NOMO-1 treated with dmso at 0.1 percent for 144 hours (cell line): ENCODE data around the gene PDS5B.
"Not testable (repeated sequence)": the region's sequence is repeated elsewhere in the genome, so short reads cannot be mapped to it uniquely, and the experiment has no call there.

Experiments
- DNase-seq: peaks from one replicate; lab custom pipeline; 2025; ENCODE audit not compliant: unreplicated experiment; lab: John Stamatoyannopoulos, UW

Gene PDS5B

DNA sequence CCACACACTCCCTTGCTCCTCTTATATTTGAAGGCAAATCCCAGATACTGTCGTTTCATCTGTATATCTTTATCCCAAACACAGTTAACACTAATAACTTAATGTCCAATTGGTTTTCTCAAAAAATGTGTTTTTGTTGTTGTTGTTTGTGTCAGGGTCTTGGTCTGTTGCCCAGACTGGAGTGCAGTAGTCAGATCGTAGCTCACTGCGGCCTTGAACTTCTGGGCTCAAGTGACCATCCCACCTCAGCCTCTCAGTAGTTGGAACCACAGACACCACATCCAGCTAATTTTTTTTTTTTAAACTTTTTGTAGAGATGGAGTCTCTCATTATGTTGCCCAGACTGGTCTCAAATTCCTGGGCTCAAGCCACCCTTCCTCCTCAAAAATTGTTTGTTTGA is 137.7 kb downstream of the PDS5B start:
- no peak for DNase-seq

DNA sequence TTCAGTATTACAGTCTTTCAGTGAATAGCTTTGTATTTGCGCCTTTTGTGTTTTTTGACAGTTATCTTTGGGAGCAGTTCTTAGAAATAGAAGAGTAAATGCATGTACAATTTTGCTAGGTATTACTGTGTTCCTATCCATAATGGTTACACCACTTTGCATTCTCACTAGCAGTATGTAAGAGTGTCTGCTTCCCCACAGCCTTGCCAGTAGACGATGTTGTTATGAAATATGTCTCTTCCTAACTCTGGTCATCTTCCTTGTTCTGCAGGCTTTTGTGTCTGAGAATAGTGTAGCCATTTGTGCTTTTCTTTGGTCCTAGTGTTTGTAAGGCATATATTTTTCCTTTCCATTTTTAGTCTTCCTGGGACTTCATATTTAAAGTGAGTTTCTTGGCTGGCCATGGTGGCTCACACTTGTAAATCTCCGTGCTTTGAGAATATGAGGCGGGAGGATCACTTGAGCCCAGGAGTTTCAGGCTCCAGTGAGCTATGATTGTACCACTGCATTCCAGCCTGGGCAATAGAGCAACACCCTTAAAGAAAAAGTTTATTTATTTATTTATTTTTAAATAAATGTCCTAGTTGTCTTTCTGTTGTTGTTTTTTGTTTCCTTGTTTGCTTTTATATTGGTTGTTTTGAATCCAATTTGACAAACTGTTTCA is 140.3 kb downstream of the PDS5B start:
- DNase-seq, result peak; percentile 18

DNA sequence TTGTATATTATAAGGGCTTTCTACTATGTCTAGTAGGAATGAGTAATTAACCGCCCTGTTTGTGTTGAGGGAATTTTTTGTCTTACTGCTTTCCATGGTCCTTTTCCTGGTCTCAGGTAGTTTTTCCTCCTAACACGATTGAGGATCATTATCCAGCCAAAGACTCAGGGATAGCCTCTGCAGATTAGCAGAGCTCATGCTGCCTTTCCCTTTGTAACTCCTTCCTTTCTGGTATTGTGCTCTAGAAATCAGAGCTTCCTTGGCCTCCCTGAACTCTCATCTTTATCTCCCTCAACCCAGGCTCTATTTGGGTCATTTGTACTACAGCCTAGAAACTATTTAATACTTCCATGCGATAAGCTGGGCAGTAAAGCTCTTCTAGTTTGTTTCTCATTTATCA is 142.1 kb downstream of the PDS5B start:
- no peak for DNase-seq

DNA sequence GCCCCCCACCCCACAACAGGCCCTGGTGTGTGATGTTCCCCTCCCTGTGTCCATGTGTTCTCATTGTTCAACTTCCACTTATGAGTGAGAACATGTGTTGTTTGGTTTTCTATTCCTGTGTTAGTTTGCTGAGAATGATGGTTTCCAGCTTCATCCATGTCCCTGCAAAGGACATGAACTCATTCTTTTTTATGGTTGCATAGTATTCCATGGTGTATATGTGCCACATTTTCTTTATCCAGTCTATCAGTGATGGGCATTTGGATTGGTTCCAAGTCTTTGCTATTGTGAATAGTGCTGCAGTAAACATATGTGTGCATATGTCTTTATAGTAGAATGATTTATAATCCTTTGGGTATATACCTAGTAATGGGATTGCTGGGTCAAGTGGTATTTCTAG is 142.8 kb downstream of the PDS5B start:
- not testable (repeated sequence) for DNase-seq

DNA sequence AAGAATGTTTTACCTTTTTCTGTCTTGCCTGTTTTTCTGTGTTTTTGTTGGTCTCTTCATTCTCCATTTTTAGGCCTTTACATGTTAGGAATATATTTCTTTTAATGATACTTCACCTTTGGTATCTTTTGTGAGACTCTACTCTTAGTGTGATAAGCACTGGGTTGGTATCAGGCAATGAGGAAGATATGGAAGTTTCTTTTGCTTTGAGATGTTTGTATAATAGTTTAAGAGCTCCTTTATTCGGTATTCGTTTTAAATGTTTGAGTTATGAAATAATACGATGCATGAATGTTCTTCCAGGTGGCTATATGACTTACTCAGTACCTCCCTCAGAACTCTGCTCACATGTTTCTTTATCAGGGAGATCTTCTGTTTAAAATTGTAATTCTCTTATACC is 144.8 kb downstream of the PDS5B start:
- DNase-seq, result no peak

DNA sequence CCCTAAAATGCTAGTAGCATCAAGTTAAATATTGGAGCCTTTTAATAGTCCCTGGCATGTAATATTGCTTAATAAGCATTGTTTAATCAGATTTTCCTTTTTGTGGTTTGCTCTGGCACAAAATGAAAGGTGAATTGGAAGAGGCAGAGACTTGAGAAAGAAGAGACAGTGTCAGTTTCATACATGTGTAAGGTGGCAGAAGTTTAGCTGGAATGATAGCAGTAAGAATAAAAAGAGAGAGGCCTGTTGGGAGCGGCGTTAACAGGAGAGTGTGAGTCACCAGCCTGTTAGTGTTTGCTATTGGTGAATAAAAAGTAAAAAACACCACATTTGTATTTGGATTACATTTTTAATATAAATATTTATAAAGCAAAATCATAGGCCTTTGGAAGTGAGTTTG is 145.3 kb downstream of the PDS5B start:
- DNase-seq, result no peak

DNA sequence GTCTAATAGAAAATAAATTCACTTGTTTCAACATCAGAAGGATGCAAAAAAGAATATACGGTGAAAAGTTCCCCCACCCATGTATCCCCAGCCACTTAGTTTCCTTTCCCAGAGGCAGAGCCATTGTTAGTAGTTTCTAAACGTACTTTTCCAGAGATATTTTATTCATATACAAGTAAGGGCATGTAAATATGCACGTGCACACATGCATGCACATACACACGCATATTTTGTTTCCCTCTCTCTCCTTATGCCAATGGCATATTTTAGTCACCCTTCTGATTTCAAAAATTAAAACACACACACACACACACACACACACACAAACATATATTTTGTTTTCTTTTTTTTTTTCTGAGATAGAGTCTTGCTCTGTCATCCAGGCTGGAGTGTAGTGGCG is 147.4 kb downstream of the PDS5B start:
- DNase-seq, result no peak

DNA sequence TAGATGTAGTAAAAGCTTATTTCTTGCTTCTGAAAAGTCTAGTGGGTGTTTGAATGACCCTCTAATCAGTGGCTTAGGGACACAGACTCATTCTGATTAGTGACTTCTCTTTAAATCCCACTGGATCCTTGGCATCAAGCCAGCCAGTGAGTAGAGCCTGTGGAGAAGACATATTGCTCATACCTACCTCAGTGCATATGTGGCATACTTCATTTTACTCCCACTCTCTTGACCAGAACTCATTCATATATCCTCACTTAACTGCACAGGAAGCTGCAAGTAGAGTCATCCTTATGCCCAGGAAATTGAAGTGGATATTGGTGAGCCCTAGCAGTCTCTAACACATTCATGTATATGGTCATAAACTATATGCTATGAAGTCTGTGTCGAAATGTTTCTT is 148.3 kb downstream of the PDS5B start:
- no peak for DNase-seq

DNA sequence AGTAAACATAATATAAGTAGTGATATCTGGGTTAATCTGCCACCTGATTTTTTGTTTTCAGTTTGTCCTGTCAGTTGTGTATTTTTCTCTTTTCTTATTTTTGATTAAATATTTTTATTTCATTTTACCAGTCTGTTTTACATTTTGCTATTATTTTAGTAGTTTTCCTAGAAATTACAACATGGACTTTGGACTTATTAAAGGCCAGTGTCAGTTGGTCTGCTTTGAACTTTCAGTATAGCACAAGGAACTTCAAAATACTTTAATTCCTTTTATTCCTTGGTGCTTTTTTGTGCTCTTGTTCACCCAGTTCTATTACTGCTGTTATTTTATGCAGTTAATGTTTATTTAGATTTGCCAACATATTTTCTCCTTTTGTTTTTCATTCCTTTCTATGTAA is 149.6 kb downstream of the PDS5B start:
- no peak for DNase-seq

DNA sequence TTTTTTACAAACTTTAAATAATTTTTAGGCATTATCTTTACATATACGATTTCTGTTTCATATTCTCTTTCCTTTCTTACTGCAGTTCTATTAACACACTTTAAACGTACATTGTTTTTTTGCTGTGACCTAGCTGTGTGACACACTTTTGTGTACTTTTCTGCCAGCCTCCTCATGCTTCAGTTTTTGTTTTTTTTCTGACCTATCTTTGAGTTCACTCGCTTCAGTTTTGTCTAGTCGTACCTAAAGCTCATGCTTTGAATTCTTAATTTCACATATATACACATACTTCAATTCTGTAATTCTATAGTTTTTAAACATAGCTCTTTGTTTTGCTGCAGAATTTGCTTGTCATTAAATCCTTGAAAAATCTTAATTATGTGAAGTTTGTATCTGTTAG is 150.4 kb downstream of the PDS5B start:
- no peak for DNase-seq

DNA sequence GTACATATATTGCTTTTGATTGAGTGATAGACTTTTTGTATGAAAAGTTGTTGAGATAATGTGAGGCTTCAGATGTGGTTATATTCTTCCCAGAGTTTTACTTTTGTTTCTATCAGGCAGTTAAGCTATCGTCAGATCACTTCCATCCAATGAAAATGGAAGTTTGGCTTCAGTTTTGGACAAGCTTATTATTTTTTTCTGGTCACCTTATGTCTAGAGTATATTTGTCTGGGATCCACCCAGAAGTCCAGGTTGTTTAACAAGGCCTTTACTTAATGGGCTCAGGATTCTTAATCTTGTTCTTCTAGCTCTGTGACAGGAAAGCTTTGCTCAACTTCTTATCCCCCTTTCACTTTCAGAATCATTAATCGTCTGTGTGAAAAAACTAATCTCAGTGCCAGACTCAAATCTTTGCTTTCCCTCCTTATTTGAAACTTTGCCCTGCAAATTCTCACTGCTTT is 150.9 kb downstream of the PDS5B start:
- no peak for DNase-seq

DNA sequence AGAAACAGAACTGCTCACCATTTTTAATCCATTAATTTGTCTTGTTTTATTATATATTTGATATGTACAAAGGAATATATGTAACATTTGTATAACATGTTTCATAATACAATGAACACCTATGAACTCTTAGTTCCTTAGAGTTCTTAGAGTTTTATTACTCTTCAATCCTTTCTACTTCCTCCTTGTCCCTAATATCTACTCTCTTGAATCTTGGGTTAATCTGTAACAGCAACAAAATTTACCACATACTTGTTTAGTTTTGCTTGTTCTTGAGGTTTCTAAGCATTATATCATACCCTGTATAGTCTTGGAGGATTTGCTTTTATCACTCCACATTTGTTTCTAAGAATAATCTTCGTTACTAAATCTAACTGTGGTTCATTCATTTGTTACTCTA is 151.4 kb downstream of the PDS5B start:
- DNase-seq, result no peak

DNA sequence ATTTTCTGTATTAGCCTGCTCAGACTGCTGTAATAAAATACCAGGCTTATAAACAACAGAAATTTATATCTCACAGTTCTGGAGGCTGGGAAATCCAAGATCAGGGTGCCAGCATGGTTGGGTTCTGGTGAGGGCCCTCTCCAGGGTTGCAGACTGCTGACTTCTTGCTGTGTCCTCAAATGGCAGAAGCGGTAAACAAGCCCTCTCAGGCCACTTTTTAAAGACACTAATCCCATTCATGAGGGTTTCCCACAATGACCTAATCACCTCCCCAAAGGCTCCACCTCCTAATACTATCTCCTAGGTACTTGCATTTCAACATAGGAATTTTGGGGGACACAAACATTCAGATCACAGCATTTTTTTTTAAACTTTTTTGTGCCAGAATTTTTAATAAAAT is 159.3 kb downstream of the PDS5B start:
- no peak for DNase-seq

DNA sequence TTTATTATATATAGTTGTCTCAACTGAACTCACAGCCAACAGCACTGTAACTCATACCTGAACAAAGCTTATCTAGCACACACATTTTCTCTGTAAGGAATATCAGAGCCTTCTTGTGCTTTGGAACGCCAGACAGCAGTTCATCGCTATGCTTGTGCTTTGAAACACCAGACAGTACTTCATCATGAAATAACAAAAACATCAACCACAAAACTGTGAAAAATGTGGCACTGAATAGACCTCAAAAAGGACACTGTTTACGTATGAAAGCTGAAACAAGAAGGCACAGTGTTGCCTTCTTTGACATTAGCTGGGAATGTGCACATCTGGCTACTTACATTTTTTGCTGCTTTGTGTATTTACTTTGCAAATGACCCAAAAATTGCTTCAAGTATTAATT is 160.2 kb downstream of the PDS5B start:
- DNase-seq, result no peak

DNA sequence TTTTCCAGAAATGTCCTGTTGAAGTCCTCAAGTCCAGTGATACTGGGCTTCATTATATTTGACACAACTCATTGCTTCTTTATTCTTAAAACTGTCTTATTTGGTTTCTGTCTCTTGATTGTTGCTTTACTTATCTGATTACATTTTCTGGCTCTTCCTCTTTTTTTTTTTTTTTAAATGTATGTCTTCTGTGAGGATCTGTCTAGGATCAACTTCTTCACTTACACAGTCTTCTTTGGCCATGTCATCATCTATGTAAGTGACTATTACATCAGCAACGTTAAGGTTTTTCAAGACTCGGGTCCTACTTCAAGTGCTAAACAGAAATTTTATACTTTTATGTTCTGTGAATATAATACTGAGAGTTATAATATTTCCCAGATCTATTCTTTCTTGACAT is 162.1 kb downstream of the PDS5B start:
- DNase-seq, result no peak

DNA sequence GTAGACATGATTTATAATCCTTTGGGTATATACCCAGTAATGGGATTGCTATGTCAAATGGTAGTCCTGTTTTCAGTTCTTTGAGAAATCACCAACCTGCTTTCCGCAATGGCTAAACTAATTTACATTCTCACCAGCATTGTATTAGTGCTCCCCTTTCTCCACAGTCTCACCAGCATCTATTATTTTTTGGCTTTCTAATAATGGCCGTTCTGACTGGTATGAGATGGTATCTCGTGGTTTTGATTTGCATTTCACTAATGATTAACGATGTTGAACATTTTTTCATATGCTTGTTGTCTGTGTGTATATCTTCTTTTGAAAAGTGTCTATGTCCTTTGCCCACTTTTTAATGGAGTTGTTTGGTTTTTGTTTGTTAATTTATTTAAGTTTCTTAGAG is 165.1 kb downstream of the PDS5B start:
- DNase-seq, result no peak

DNA sequence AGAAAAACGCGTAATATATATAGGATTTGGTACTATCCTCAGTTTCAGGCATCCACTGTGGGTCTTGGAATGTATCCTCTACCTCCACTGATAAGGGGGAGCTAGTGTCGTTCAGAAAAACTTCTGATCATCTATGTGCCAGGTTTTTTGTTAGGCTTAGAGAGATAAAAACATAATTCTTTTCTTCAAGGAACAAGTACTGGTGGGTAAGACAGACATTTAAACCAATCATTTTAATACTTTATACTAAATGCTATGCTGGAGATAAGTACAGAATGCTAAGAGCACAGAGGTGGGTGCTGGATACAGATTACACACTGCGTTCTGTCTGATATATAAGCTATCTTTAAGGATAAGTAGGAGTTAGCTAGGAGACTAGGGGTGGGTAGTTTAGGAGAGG is 166.1 kb downstream of the PDS5B start:
- DNase-seq, result no peak

DNA sequence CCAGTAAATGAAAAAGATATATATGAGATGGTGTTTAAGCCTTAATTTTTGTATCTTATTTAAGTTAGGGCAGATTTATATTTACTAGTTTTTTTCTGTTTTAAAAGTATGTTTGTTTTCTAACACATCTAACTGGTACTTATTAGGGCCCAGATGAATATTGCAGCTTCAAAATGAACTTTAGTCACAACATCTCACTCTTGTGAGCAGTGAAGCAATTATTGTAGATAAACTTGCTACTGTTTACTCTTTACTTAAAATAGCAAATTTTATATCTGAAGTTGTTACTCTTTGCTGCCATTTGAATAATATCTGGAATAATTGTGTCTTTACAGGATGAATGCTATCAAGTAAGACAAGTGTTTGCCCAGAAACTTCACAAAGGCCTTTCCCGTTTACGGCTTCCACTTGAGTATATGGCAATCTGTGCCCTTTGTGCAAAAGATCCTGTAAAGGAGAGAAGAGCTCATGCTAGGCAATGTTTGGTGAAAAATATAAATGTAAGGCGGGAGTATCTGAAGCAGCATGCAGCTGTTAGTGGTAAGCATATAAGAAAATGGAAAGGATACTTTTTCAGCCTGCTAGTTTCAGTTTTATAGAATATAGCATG is 166.8 kb downstream of the PDS5B start:
- DNase-seq, result no peak

DNA sequence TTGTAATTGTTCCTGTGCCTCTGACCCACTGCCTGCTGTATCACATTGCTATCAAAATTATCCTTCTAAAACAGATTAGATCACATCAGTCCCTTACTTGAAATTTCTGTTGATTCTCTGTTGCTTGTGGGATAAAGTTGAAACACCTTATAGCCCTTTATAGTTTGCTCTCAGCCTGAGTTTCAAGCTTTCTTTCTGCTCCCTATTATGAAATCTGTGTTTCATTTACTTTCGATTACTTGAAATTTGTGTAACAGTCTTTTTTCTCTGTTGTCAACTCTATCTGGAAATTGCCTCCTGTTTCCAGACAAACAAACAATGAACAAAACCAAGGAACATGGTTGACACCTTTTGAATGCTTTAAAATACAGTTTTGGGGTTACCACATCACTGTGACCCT is 167.9 kb downstream of the PDS5B start:
- DNase-seq, result no peak

DNA sequence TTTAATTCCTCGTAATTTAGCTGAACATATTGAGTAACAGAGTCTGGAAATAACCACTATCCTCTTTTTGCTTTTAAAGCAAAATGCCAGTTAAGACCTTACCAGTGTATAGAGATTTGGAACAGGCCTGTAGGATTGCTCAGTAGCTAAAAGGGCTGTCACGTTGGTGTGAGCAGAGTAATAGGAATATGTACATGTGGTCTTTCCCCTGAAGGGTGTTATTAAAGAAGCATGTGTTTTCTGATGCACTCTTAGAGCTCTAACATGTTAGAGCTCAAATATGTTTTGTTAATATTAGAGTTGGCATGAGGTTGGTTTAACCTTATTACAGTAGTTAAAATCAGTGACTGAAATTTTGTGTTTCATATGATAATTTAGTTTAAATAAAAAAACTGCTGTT is 172.9 kb downstream of the PDS5B start:
- no peak for DNase-seq

DNA sequence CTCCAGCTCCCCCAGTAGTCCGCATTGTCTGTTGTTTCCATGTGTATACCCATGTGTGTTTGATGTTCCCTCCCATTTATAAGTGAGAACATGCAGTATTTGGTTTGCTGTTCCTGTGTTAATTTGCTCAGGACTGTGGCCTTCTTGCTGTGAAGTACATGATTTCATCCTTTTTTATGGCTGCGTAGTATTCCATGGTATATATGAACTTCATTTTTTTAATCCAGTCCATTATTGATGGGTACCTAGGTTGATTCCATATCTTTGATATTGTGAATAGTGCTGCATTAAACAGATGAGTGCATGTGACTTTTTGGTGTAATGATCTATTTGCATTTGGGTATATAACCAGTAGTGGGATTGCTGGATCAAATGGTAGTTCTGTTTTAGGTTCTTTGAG is 175.2 kb downstream of the PDS5B start:
- no peak for DNase-seq

DNA sequence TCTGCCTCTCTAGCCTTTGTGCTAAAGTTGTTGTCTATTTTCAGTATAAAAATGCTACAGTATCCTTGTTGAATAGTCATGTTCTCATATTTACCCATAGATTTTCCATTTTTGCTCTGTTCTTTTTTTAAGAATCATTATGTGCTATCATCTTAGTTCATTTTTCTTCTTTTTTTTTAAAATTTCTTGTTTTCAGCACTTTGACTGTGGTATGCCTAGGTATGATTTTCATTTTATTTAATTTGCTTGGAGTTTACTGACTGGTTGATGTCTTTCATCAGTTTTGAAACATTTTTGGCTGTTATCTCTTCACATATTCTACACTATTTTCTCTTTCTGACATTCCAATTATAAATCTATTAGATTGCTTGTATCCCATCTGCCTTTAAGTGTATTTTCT is 192.9 kb downstream of the PDS5B start:
- no peak for DNase-seq

DNA sequence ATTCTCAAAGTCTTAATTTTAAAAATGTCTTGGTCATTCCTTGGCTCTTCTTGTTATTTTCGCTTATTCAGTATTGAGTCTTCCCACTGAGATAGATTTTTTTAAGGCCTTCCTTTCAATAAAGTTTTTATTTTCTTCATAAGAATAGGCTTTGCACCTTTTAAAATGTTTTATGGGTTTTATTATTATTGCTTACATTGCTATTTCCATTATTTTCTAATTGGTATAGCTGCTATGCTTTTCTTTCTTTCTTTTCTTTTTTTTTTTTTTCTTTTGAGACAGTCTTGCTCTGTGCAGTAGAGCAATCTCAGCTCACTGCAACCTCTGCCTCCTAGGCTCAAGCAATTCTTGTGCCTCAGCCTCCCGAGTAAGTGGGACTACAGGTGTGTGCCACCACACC is 195.7 kb downstream of the PDS5B start:
- DNase-seq, result no peak
